ENCODE measurements around the gene DMD. TPM values are rescaled to one million over a fixed set of nuclear protein-coding genes. Genes with fewer than 3 reads are reported as not detected.

The DMD gene
- total and polyA plus RNA-seq, 2 of the 8 experiments (the other 6 are each of a cell fraction or from before 2014, with no cell fraction given) = 4.8 to 7.4 TPM

DNA sequence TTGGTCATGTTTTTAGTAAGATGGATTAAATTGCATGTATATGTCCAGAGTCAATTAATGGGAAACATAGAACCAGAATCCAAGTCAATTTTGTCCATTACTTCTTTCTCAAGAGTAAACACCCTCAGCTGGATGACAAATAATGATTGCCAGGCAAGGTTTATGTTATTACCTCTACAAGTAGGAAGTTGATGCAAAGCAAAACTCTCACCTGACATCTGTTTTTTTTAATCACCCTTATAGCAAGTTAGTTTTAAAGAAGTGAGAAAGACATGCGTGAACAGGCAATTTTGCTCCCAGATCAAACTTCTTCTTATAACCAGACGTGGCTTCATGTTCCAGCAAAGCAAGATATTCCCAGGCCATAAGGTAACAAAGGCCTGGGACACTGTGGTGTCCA, 1791.0 kb downstream of the DMD start:
- CTCF ChIA-PET (ENCODE audit: partially characterized antibody) = interaction anchor here (1.1 kb wide), 1 partner anchor 382 kb away, joined by 3 read pairs; no protein-coding TSS in a partner anchor

More for the DNA sequence above, 1791.0 kb downstream of the DMD start:
- no peak overlapping the region for H4K8ac ChIP-seq (ENCODE audit: extremely low read depth, insufficient read depth, low read length)
- DNase-seq (ENCODE audit: low read depth in 1 of 2, low spot score in 2 of 2) (no peak), FAIRE-seq (no peak)
- H3K23me2 ChIP-seq (ENCODE audit: low read depth, low read length) = no peaks in the 10 kb centered on the region
- H3K4me2 ChIP-seq (ENCODE audit: insufficient read depth in 1 of 2, low read depth in 2 of 2, low read length in 2 of 2) = no peak overlapping the region
- H2BK20ac ChIP-seq (ENCODE audit: low read length) = no peak overlapping the region
- H3K9ac ChIP-seq (replicated peaks in 1 of 4; ENCODE audit: extremely low read depth in 1 of 4, low read depth in 3 of 4, low read length in 3 of 4) = no peak overlapping the region
- no peak overlapping the region for H3K4me3 ChIP-seq (ENCODE audit: extremely low read depth in 1 of 4, insufficient read depth in 2 of 4, low read depth in 3 of 4, low read length in 4 of 4)
- TF ChIP-seq, protein P1, sequence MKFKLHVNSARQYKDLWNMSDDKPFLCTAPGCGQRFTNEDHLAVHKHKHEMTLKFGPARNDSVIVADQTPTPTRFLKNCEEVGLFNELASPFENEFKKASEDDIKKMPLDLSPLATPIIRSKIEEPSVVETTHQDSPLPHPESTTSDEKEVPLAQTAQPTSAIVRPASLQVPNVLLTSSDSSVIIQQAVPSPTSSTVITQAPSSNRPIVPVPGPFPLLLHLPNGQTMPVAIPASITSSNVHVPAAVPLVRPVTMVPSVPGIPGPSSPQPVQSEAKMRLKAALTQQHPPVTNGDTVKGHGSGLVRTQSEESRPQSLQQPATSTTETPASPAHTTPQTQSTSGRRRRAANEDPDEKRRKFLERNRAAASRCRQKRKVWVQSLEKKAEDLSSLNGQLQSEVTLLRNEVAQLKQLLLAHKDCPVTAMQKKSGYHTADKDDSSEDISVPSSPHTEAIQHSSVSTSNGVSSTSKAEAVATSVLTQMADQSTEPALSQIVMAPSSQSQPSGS (IDR thresholded peaks at IDR 0.05; ENCODE audit: low read length) = no peak
- TF ChIP-seq SIX5 (IDR thresholded peaks at IDR 0.05; ENCODE audit: low read depth, low read length) (no peak), SAP30 (IDR thresholded peaks at IDR 0.05; ENCODE audit: insufficient read depth, insufficient replicate concordance, low read length) (no peak), KDM4A (IDR thresholded peaks at IDR 0.05; ENCODE audit: low read depth, low read length, severe bottlenecking) (no peak), SIRT6 (IDR thresholded peaks at IDR 0.05; ENCODE audit: low read length) (no peak), SIN3A (conservative IDR thresholded peaks at IDR 0.05 in 1 of 2, IDR thresholded peaks at IDR 0.05 in 1 of 2; ENCODE audit: low read depth in 1 of 2, low read length in 2 of 2) (no peak)
- H3K23ac ChIP-seq (ENCODE audit: insufficient read length) = no peak overlapping the region
- no peaks in the 10 kb centered on the region for H3K4me1 ChIP-seq (replicated peaks in 1 of 4; ENCODE audit: control insufficient read depth in 3 of 4, insufficient read depth in 4 of 4, low read length in 3 of 4)
- POLR2A ChIA-PET (ENCODE audit: partially characterized antibody) = no interaction called here
- H4K5ac ChIP-seq (ENCODE audit: insufficient read length, low read depth, low read length) = no peak overlapping the region
- WGBS, 2 experiments (ENCODE audit: extremely low coverage in 1 of 2, insufficient coverage in 1 of 2, insufficient read length in 1 of 2, insufficient replicate concordance in 2 of 2, low coverage in 1 of 2, low lambda C conversion rate in 2 of 2, missing lambda C conversion rate in 1 of 2) = 100% methylated on average over 2 of the region's 2 CpGs; no CpG with 5 or more reads in 1 of the 2 experiments
- H3K4ac ChIP-seq (replicated peaks; ENCODE audit: insufficient read length, low read depth, low read length) = no peak overlapping the region
- no peaks in the 10 kb centered on the region for H4K20me1 ChIP-seq (replicated peaks in 1 of 2; ENCODE audit: control insufficient read depth in 1 of 2, insufficient read depth in 2 of 2, low read length in 2 of 2)
- H3K79me2 ChIP-seq (ENCODE audit: control insufficient read depth in 1 of 2, insufficient read depth in 2 of 2, low read length in 2 of 2) = no peaks in the 10 kb centered on the region
- H2BK5ac ChIP-seq (ENCODE audit: low read depth, low read length) = no peak overlapping the region
- no peak overlapping the region for H3K14ac ChIP-seq (ENCODE audit: insufficient read length)
- no peak overlapping the region for H3K27ac ChIP-seq (ENCODE audit: low read depth, low read length)
- H3K79me1 ChIP-seq (ENCODE audit: low read depth, low read length) = no peaks in the 10 kb centered on the region
- H2BK120ac ChIP-seq (replicated peaks; ENCODE audit: low read depth, low read length) = no peak overlapping the region
- no peak overlapping the region for H3K56ac ChIP-seq (replicated peaks; ENCODE audit: insufficient read length, low read depth, low read length)
- H2AFZ ChIP-seq (ENCODE audit: low read length) = no peak overlapping the region
- no peak overlapping the region for H2BK12ac ChIP-seq (ENCODE audit: low read depth, low read length)
- H2AK5ac ChIP-seq (ENCODE audit: low read depth, low read length) = no peak overlapping the region
- no peaks in the 10 kb centered on the region for H3K9me3 ChIP-seq (ENCODE audit: insufficient read depth in 2 of 2, low read depth in 1 of 2, low read length in 1 of 2)
- H4K91ac ChIP-seq (replicated peaks; ENCODE audit: insufficient read length, low read length) = no peak overlapping the region
- H3K18ac ChIP-seq (ENCODE audit: extremely low read depth, low read length) = no peak overlapping the region
- H3K27me3 ChIP-seq (replicated peaks in 1 of 4; ENCODE audit: control insufficient read depth in 3 of 4, extremely low read depth in 1 of 4, insufficient read depth in 3 of 4, low read length in 3 of 4) = no peaks in the 10 kb centered on the region
- no peak overlapping the region for H2BK15ac ChIP-seq (ENCODE audit: low read length)
- no peaks in the 10 kb centered on the region for H3K36me3 ChIP-seq (ENCODE audit: control insufficient read depth in 2 of 4, insufficient read depth in 4 of 4, low read length in 3 of 4)

All from H1 (cell line).